Neural cell (in vitro differentiated cells): Measurements from ENCODE around the gene RERE. TPM values are rescaled to one million over a fixed set of nuclear protein-coding genes. Genes with fewer than 3 reads are reported as not detected.

Experiments used
- H2AFZ ChIP-seq: fragments of 200-600, 300-800 bp; sonication (generic), shearing (Covaris generic); 2 replicates; pipeline ENCODE4 v1.6.0; 2014; ENCODE audit warnings: low read depth, mild to moderate bottlenecking, antibody characterized with exemption, low read length, moderate library complexity
- H3F3A ChIP-seq: fragments of 200-600 bp; shearing (Covaris generic); 2 replicates; pipeline ENCODE4 v1.6.1; 2016; ENCODE audit warnings: mild to moderate bottlenecking, moderate library complexity, mixed read lengths, antibody characterized with exemption, low read length; ENCODE audit not compliant: insufficient read depth, poor library complexity, severe bottlenecking
- H3K27ac ChIP-seq: fragments of 200-600, 300-800 bp; sonication (generic), shearing (Covaris generic); 2 replicates; pipeline ENCODE4 v1.5.1; 2014; ENCODE audit warnings: mild to moderate bottlenecking, low read length, moderate library complexity
- H3K27me3 ChIP-seq: fragments of 300-800, 200-600 bp; sonication (generic), shearing (Covaris generic); 2 replicates; pipeline ENCODE4 v1.6.0; 2014; ENCODE audit warnings: mild to moderate bottlenecking, low read depth, low read length, moderate library complexity; ENCODE audit not compliant: insufficient read depth
- H3K36me3 ChIP-seq: fragments of 300-800, 200-600 bp; sonication (generic), shearing (Covaris generic); 2 replicates; pipeline ENCODE4 v1.5.1; 2014; ENCODE audit warnings: mild to moderate bottlenecking, antibody characterized with exemption, low read length, moderate library complexity; ENCODE audit not compliant: insufficient read depth
- H3K4me2 ChIP-seq: fragments of 300-800, 200-600 bp; sonication (generic), shearing (Covaris generic); 2 replicates; pipeline ENCODE4 v1.6.0; 2014; ENCODE audit warnings: mild to moderate bottlenecking, low read length
- H3K4me3 ChIP-seq: fragments of 300-800, 200-600 bp; sonication (generic), shearing (Covaris generic); 2 replicates; pipeline ENCODE4 v1.5.1; 2014; ENCODE audit warnings: mild to moderate bottlenecking, low read length, moderate library complexity
- H3K79me2 ChIP-seq: fragments of 200-600 bp; shearing (Covaris generic); replicated peaks from 2 replicates; pipeline ENCODE4 v1.6.0; 2014; ENCODE audit warnings: mild to moderate bottlenecking, low read length, moderate library complexity; ENCODE audit not compliant: insufficient read depth
- H3K9ac ChIP-seq: fragments of 300-800, 200-600 bp; sonication (generic), shearing (Covaris generic); 2 replicates; pipeline ENCODE4 v1.6.1; 2016; ENCODE audit warnings: mild to moderate bottlenecking, low read length, mixed read lengths
- H3K9me2 ChIP-seq: fragments of 200-600 bp; shearing (Covaris generic); 2 replicates; pipeline ENCODE4 v1.6.1; 2016; ENCODE audit warnings: mild to moderate bottlenecking, low read length, mixed read lengths; ENCODE audit not compliant: insufficient read depth
- H3K9me3 ChIP-seq: fragments of 200-600, 300-800 bp; sonication (generic), shearing (Covaris generic); 2 replicates; pipeline ENCODE4 v1.6.1; 2016; ENCODE audit warnings: mild to moderate bottlenecking, mixed run types, low read length, moderate library complexity, mixed read lengths
- H4K20me1 ChIP-seq: fragments of 200-600 bp; shearing (Covaris generic); 2 replicates; pipeline ENCODE4 v1.6.1; 2016; ENCODE audit warnings: mild to moderate bottlenecking, mixed run types; ENCODE audit not compliant: insufficient read depth
- EP300 ChIP-seq: fragments of 450-650 bp; conservative IDR thresholded peaks from 2 replicates; pipeline ENCODE4 v1.6.1; 2014; ENCODE audit warnings: antibody characterized with exemption, mild to moderate bottlenecking, moderate library complexity; ENCODE audit not compliant: poor library complexity, severe bottlenecking
- EZH2 ChIP-seq: fragments of 200-600, 300-800 bp; shearing (Covaris generic), sonication (generic); IDR thresholded peaks from 2 replicates; pipeline ENCODE4 v1.6.1; 2014; ENCODE audit warnings: antibody characterized with exemption, low read length, borderline replicate concordance, mild to moderate bottlenecking; ENCODE audit not compliant: insufficient read depth, poor library complexity, severe bottlenecking
- MXI1 ChIP-seq: fragments of 450-650 bp; conservative IDR thresholded peaks from 2 replicates; pipeline ENCODE4 v1.6.1; 2014; ENCODE audit warnings: antibody characterized with exemption, mild to moderate bottlenecking; ENCODE audit not compliant: poor library complexity, severe bottlenecking
- POLR2AphosphoS5 ChIP-seq: IDR thresholded peaks from 2 replicates; pipeline ENCODE4 v1.6.1; 2012
- RAD21 ChIP-seq: fragments of 450-650 bp; conservative IDR thresholded peaks from 2 replicates; pipeline ENCODE4 v1.6.1; 2014; ENCODE audit warnings: antibody characterized with exemption, mild to moderate bottlenecking, moderate library complexity
- SMC3 ChIP-seq: fragments of 450-650 bp; conservative IDR thresholded peaks from 2 replicates; pipeline ENCODE4 v1.6.1; 2014; ENCODE audit warnings: antibody characterized with exemption, mild to moderate bottlenecking, moderate library complexity; ENCODE audit not compliant: poor library complexity
- TAF1 ChIP-seq: IDR thresholded peaks from 2 replicates; pipeline ENCODE4 v1.6.1; 2012; ENCODE audit warnings: low read depth
- polyA plus RNA-seq: library from polyadenylated mRNA; depleted of rRNA; stranded (reverse); fragments of >200 nt; gene quantifications from 2 replicates; pipeline ENCODE4 v1.2.3, GENCODE V29; 2014
- TF ChIP-seq, protein P1 (sequence below): fragments of 450-650 bp; IDR thresholded peaks from 2 replicates; pipeline ENCODE4 v1.5.1; 2014; ENCODE audit warnings: antibody characterized with exemption, mild to moderate bottlenecking, moderate library complexity; ENCODE audit not compliant: poor library complexity, severe bottlenecking
- TF ChIP-seq, protein P2 (sequence below): IDR thresholded peaks from 2 replicates; pipeline ENCODE4 v1.6.1; 2012; ENCODE audit warnings: borderline replicate concordance

RERE gene
- polyA plus RNA-seq, 1 donor from 2014 or later, result 21.0 TPM

DNA sequence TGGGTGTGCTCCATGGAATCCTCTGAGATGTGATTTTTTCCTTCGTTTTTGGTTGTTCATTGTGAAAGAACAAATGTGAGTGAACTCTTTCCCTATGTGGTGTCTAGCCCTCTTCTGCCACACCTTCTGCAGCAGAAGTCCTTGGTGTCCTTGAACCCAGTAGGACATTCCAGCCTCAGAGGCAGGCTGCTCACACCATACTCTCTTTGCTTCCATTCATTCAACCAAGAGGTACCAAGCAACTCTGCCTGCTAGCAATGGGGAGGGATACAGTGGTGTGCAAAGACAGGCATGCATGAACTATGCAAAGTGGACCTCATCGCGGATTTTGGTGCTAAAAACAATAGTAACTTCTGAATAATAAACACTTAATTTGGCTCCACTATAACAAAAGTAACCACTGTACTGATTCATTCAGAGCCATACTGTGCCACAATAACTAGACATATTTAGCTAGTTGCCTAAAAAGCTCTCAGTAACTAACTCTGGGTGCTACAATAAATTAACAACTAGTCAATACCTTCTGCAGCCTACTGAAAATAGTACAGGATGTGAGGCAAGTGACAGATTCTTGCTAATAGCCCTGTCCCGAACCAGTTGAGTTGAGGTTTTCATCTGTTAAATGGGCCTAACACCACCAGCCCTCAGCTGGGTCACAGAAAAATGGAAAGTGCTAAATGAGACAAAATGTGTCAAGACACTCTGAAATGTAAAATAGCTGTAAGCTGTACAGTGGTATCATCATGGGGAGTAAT, 344.1 kb downstream of the RERE start:
- Histone ChIP-seq H3K4me2 (no peak overlapping the region), H3K36me3 (no peaks in the 10 kb centered on the region), H3F3A (no peaks in the 10 kb centered on the region), H4K20me1 (no peaks in the 10 kb centered on the region), H3K27me3 (no peaks in the 10 kb centered on the region), H3K9ac (no peak overlapping the region), H3K4me3 (no peak overlapping the region), H2AFZ (no peak overlapping the region), H3K27ac (no peak overlapping the region), H3K9me3 (no peaks in the 10 kb centered on the region), H3K9me2 (no peaks in the 10 kb centered on the region), H3K79me2 (no peaks in the 10 kb centered on the region)
- TF ChIP-seq EZH2 (no peak), POLR2AphosphoS5 (no peak), RAD21 (no peak), MXI1 (no peak), TAF1 (no peak), EP300 (no peak), SMC3 (no peak)
- TF ChIP-seq, protein P1, sequence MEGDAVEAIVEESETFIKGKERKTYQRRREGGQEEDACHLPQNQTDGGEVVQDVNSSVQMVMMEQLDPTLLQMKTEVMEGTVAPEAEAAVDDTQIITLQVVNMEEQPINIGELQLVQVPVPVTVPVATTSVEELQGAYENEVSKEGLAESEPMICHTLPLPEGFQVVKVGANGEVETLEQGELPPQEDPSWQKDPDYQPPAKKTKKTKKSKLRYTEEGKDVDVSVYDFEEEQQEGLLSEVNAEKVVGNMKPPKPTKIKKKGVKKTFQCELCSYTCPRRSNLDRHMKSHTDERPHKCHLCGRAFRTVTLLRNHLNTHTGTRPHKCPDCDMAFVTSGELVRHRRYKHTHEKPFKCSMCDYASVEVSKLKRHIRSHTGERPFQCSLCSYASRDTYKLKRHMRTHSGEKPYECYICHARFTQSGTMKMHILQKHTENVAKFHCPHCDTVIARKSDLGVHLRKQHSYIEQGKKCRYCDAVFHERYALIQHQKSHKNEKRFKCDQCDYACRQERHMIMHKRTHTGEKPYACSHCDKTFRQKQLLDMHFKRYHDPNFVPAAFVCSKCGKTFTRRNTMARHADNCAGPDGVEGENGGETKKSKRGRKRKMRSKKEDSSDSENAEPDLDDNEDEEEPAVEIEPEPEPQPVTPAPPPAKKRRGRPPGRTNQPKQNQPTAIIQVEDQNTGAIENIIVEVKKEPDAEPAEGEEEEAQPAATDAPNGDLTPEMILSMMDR, result no peak
- TF ChIP-seq, protein P2, sequence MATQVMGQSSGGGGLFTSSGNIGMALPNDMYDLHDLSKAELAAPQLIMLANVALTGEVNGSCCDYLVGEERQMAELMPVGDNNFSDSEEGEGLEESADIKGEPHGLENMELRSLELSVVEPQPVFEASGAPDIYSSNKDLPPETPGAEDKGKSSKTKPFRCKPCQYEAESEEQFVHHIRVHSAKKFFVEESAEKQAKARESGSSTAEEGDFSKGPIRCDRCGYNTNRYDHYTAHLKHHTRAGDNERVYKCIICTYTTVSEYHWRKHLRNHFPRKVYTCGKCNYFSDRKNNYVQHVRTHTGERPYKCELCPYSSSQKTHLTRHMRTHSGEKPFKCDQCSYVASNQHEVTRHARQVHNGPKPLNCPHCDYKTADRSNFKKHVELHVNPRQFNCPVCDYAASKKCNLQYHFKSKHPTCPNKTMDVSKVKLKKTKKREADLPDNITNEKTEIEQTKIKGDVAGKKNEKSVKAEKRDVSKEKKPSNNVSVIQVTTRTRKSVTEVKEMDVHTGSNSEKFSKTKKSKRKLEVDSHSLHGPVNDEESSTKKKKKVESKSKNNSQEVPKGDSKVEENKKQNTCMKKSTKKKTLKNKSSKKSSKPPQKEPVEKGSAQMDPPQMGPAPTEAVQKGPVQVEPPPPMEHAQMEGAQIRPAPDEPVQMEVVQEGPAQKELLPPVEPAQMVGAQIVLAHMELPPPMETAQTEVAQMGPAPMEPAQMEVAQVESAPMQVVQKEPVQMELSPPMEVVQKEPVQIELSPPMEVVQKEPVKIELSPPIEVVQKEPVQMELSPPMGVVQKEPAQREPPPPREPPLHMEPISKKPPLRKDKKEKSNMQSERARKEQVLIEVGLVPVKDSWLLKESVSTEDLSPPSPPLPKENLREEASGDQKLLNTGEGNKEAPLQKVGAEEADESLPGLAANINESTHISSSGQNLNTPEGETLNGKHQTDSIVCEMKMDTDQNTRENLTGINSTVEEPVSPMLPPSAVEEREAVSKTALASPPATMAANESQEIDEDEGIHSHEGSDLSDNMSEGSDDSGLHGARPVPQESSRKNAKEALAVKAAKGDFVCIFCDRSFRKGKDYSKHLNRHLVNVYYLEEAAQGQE, result no peak

DNA sequence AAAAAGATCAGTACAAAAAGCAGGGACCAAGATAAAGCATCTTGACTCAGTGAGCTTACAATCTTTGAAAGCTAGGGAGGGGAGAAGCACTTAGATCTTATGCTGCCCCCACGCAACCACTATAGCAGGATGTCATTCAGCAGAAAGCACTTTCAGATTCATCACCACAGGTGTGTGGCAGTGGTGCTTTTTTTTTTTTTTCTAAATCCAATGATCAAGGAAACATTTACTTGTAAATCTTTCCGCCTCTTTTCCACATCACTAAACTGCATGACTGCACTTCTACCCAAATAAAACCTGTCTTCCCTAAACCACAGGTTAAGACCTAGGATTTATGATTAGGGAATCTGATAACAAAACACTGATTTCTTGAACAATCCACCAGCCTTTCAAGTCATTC, 344.8 kb downstream of the RERE start:
- no peaks in the 10 kb centered on the region for H3K79me2 ChIP-seq
- H3K27ac ChIP-seq, result no peak overlapping the region
- no peak overlapping the region for H3K4me3 ChIP-seq
- H3K36me3 ChIP-seq, result no peaks in the 10 kb centered on the region
- no peaks in the 10 kb centered on the region for H3K27me3 ChIP-seq
- H3K9ac ChIP-seq, result no peak overlapping the region
- H3K9me3 ChIP-seq, result no peaks in the 10 kb centered on the region
- no peak overlapping the region for H2AFZ ChIP-seq
- no peaks in the 10 kb centered on the region for H4K20me1 ChIP-seq
- no peak overlapping the region for H3K4me2 ChIP-seq
- no peaks in the 10 kb centered on the region for H3K9me2 ChIP-seq
- TF ChIP-seq SMC3, result no peak
- no peak for TF ChIP-seq TAF1
- H3F3A ChIP-seq, result no peaks in the 10 kb centered on the region
